Activated naive CD8-positive, alpha-beta T cell treated with anti-CD3 and anti-CD28 coated beads, Interleukin-2, amount 50 U/mL, for 16 hours (primary cell): Measurements from ENCODE around the gene TMEM80.
"Not testable (repeated sequence)": the region's sequence is repeated elsewhere in the genome, so short reads cannot be mapped to it uniquely, and the experiment has no call there.

Experiments
- DNase-seq: peaks from one replicate; pipeline ENCODE4 v3.0.0-alpha.2; 2020; ENCODE audit warnings: low read depth, low spot score

The TMEM80 gene

DNA sequence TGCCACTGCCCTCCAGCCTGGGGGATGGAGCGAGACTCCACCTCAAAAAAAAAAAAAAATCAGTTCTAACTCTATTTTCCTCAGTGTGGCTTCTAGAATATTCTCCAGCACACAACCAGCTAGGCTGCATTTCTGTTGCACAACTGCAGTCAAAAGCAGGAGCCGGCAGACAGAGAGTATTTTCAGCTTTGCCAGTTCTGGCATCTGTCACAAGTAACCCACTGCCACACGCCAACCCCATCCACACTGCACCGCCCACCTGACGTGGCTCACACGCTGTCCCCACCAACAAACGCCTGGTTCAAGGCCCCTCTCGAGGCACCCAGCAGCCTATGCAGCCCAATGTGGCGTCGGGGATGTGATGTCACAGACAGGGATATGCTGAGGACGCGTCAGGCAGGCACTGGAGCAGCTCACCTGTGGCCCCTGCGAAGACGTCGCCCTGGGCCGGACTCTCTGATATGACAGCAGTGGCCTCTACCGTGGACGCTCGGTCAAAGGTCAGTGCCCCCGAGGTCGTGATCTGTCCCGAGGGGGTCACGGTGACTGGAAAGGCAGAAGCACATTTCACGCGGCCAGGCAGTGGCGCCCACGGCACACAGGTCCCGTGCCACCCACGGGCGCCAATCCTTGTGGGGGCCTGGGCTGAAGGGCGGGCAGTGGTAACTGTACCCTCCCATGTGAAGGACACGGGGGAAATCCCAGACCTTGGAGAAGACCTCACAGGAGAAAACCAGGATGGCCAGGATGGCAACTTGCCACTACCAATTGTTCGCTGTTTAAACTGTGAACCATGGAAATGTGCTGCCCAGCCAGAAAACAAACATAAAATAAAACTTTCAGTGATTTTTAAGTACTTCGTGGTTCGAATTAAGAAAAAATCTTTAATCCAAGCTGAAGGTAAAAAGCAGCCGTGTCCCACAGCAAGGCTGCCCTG lies 16.1 kb upstream of the TMEM80 start:
- no peak for DNase-seq

DNA sequence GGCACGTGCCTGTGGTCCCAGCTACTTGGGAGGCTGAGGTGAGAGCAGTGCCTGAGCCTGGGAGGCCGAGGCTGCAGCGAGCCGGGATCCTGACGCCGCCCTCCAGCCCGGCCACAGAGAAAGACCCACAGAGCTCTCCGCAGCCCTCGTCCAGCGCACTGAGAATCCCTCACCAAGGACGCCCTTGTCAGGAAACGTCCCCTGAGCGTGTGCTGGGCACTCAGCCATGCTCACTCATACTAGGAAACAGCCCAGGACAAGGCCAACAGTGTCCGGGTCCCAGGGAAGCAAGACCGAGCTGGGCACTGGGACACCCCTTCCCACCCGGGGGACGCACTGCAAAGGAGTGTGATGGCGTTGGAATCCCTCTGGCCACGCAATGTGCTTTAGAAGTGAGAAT lies 15.1 kb upstream of the TMEM80 start:
- no peak for DNase-seq

GRCh38 chr11:680970-681369 lies 14.6 kb upstream of the TMEM80 start:
- DNase-seq = no peak

DNA sequence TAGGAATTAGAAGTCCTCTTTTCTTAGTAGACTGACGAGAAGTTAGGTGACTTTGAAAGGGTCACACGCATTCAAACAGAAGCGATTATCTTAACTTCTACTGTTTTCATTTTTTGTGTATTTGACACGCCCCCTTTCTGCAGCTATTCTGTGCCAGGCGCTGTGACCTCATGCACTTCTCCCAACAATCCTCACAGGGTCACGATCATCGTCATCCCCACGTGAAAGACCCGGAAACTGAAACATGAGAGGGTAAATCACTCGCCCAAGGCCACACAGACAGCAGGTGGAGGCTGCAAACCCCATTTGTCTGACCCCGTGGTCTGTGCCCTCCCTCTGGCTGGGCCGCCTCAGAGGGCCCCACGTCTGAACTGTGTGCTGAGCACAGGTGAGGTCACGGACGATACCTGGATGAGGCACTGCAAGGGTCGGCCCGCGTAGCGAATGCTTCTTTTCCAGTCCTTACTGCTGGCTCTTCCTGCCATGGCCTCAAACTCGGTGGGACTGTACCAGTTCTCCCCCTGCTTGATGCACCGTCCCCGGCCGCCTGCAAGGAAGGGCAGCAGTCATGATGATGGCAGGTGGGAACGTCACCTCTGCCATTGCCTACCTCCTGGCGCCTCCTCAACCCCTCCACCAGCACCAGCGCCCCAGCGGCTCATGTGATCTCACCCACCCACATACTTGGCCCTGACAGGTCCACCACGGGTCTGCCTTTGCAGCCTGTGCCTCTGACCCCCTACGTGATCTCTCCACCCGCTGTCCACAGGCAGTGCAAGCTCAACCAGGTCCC lies 9.0 kb upstream of the TMEM80 start:
- DNase-seq = no peak

DNA sequence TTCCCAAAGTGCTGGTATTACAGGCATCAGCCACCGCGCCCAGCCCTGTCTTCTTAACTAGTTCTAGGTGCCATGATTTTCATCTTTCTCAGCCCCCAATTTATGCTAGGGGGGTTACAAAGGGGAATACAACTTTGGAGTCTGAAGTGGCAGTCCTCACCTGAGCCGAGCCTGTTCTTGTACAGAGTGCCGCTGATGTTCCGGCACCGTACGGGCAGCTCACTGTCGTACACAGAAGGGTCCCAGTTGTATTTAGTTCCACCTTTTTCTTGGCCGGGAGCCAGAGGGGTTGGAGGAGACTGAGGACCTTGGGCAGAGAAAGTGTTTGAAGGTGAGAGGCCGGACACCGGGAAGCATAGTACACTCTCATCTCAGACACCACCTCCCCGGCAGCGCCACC lies 7.9 kb upstream of the TMEM80 start:
- DNase-seq = no peak

DNA sequence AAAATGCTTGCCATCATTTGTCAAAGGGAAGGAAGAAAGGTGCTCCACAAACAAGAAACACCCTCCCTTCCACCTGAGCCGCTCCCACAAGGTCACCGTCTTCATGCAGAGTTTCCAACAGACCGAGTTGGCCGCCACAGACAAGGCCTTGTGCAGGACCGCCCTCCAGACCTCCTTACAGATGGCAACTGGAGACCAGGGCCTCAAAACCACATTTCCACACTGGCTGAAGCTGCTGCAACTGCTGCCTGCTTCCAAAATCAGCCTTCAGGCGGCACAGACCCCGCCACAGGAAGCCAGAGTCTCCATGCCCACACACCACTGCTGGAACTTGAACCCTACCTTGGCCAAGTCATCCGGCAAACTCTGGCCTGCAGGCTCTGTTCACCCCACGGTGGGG lies 6.9 kb upstream of the TMEM80 start:
- no peak for DNase-seq

DNA sequence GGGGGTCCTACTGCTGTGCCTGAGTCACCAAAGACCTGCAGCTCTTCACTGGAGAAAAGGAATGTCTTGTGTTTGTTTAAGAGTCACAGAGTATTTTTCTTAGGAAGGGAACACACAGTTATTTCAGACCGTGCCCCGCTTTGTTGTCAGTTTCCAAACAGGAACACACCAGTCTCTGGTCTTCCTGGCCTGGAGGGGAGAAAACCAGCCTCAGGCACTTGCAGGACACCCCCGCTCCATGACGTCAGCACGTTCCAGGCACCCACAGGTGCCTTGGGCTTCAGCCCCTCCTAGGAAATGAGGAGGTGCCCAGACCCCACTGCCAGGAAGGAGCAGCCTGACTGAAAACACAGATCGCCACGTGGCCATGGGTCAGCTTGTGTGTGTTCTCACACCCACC lies 6.0 kb upstream of the TMEM80 start:
- DNase-seq = no peak

GRCh38 chr11:690244-690643 lies 5.4 kb upstream of the TMEM80 start:
- not testable (repeated sequence) for DNase-seq

DNA sequence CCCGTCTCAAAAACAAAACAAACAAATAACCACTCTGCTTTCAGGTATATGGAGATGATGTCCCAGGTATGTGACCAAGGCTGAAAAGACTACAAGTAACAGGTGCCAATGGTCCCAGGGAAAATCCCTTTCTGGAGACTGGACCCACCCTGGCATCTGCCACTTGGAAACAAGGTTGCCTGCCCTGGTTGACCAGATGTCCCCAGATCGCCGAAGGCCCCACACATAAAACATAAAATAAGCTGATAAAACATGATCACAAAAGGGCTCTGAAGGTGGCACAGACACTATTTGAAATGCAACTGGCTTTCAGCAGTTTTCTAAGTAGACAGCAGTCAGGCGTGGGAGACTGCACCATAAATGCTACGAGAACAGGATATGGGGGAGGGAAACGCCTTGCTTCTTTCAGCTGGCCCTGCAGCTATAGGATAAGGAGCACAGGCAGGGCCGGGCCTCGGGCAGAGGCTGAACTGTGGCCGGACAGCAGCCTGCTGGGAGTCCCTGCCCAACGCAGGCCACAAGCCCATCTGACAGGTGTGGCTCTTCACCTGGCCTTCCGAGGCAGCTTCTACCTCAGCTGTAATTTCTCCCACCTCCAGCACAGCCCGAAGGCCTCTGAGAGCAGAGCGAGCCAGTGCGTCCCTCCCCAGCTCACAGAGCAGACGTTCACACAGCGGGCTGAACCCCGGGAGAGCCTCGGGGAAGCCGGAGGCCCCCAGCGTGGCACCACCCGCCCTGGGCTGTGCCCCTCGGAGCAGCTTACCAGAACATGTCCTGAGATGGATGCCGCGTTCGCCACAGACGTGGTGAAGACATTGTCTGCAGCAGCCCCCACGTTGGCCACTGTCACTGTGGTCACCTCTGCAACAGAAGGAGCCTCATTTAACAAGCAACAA lies 4.6 kb upstream of the TMEM80 start:
- no peak for DNase-seq

- no peak for DNase-seq
These were observed 3.7 kb upstream of the TMEM80 start for GRCh38 chr11:691710-692590.

- DNase-seq = no peak
These were observed 2.7 kb upstream of the TMEM80 start for GRCh38 chr11:692824-693414.

GRCh38 chr11:693415-693831 lies 2.2 kb upstream of the TMEM80 start:
- no peak for DNase-seq

DNA sequence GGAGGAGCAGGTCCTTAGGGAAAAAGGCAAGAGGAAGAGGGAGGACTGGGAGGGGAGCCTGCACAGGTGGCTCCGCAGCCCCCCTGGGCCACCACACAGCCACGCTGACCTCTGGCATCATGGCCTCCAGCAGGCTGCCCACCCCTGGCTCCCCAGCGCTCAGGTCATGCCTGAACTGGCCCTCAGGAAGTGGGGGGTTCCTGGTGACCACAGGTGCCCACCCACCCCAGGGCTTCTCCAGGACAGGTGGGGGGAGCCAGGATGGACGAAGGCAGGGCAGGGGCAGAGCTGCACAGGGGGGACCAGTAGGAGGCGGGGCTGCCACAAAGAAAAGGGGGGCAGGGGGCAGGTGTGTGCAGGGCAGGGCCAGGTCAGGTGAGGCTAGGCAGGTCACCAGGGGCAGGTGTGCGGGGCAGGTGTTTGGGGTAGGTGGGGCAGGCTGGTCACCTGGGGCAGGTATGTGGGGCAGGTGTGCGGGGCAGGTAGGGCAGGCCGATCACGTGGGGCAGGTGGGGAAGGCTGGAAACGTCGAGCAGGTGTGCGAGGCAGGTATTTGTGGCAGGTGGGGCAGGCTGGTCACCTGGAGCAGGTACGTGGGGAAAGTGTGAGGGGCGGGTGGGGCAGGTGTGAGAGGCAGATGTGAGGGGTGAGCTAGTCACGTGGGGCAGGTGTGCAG lies 1.6 kb upstream of the TMEM80 start:
- no peak for DNase-seq

- peak; percentile 99 for DNase-seq
These were observed 891 bp upstream of the TMEM80 start, which contains the start of gene DEAF1 for GRCh38 chr11:694563-695287. Gene DEAF1 (minus strand): TSS chr11:695222. CDS start chr11:695047, 175 bp downstream.

GRCh38 chr11:695288-695537 lies 403 bp upstream of the TMEM80 start:
- DNase-seq = no peak

- DNase-seq = no peak
These were observed 1.4 kb downstream of the TMEM80 start for GRCh38 chr11:696955-697491.

DNA sequence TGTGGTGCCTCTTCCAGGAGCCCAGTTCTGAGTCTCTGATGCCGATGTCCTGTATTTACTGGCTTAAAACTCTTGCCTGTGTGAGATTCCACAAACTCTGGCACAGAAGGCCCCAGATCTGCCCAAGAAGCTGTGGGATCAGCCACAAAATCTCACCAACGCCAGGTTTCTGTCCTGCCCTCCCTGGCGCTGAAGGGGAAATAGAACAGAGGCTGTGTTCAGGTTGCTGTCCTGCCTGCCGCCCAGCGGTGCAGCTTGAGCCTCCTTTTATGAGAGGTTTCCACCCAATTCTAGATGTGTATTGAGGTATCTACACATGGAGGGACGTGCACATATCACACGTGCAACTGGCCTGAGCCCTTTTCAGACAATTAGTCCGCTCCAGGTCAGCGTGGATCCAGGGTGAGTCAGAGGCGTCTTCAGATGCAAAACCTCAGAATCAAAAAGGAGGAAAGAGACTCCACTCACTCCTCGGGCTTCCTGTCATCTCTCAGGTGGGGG lies 2.2 kb downstream of the TMEM80 start:
- DNase-seq = no peak

DNA sequence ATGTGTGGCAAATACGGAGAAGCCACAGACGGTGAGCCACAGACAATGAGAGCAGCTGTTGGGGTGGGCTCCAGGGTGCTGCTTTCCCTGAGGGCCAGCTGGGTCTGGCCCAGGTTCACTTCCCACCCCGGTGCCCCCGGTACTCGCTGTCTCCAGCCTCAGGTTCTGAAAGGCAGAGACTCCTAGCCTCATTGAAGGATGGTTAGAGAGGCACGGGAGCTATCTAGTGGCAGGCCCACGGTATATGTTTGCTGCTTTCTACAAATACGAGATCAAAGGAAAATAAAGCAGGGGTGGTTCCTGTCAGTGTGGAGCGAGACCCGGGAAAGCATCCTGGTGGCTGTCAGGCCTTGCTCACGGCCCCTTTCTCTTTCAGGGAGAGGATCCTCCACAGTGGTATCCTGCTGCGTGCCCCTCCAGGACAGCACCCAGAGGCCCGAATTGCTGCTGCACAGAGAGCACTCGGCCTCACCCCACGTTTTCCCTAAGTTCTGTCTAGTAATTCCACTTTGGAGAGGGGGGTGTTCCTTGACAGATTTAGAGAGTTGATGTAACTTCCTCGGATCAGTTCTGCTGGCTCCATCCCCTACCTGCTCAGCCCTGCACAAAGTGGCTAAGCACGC lies 3.0 kb downstream of the TMEM80 start:
- no peak for DNase-seq
